Activated CD8-positive, alpha-beta memory T cell treated with anti-CD3 and anti-CD28 coated beads, Interleukin-2, amount 50 U/mL, for 48 hours (primary cell): ENCODE results near the gene RAB7B.
"Not testable (repeated sequence)": the region's sequence is repeated elsewhere in the genome, so short reads cannot be mapped to it uniquely, and the experiment has no call there.

Experiments
- DNase-seq: peaks from one replicate; pipeline ENCODE4 v3.0.0-alpha.2; 2020

RAB7B gene

GRCh38 chr1:206021626-206022365 is 18.6 kb upstream of the RAB7B start:
- DNase-seq = no peak

DNA sequence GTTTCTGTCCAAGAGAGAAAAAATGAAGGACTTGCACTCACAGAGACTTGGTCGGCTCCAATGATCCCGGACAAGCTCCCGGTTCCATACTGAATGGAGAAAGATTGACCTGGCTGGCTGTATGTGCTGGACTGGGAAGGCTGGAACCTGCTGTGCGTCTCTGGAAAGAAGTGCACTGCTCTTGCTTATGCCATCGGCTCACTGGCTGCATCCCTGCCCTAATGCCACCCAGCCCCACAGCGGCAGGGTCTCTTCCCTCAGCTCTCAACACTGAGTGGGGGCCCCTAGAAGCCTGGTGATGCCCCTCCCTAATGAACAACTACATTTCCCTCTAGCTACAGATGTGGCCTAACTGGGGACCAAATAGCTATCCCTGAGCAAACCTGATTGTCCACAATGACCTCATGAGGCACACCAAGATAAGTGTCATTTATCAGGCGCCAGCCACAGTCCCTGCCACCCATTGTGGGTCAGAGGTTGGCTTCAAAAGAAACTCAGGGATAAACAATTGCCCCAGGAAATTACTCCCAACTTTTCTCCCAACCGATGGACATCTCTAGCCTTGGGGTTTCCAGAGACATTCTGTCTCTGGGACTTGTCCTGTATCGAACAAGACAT is 17.9 kb upstream of the RAB7B start:
- no peak for DNase-seq

DNA sequence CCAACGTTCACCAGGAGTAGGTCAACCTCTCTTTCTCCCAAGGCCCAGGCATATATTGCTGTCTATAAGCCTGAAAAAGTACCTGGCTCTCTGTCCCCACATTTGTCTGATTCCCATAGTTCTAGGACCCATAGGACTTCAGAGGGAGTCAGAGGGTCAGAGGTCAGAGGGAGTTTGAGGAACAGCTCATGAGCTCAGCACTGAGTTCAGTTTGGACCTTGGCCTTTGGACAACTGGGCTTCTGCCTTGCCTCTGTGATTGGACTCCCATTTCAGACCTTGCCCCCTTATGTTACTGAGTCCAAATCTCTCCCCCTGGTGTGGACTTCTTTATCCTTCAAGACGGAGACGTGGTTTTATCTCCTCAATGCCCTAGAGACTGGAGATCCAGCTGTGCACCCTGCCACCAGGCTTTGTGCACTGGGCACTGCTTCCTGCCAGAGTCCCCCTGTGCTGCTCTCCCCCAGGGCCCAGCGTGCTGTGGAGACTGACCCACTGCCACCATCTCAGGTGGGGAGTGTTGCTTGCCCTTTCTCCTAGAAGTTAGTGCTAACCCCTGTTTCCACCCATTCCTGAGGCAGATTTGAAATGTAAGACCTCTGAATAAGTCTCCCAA is 17.3 kb upstream of the RAB7B start:
- no peak for DNase-seq

DNA sequence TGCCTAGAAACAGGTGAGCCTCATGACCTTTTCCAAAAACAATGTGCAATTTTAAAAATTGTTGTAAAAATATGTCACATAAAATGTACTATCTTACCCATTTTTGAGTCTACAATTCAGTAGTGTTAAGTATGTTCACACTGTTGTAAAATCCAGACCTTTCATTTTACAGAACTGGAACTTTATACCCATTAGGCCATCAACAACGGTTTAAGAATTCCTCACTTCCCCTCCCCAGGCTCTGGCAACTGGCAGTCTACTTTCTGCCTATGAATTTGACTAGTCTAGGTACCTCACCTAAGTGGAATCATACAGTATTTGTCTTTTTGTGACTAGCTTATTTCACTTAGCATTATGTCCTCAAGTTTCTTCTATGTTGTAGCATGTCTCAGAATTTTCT is 11.9 kb upstream of the RAB7B start:
- DNase-seq = no peak

GRCh38 chr1:206014601-206015000 is 11.4 kb upstream of the RAB7B start:
- no peak for DNase-seq

DNA sequence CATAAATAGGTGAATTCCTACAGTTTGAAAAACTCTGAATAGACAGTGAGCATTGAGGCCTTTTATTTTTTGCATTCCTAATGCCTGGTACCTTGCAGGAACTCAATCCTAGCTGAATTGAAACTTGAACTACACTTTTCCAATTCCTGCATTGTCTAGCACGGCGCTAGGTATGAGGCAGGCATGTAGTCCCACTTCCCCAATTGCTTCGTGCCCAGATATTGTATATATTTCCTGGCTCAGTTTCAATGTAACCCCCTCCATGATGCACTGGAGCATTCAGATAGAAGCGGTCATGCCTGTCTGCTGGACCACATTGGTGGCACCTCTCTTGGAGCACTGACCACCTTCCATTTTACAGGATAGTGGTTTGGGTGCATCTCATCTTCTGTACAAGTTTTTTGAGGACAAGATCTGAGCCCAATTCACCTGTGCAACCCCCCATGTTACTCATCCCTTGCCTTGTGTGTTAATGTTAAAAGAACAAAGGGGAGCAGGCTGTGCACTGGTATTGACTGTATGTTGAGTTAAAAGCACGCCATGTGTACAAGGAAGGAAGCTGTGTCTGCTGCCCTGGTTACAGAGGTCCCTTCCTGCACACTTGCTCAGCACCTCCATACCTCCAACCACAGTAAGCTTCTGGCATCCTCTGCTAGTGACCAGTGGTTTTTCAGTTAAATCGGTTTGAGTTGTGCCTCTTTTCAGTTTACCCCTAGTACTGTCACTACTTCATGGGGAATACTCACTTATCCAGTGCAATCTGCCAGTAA is 10.0 kb upstream of the RAB7B start:
- DNase-seq = no peak

DNA sequence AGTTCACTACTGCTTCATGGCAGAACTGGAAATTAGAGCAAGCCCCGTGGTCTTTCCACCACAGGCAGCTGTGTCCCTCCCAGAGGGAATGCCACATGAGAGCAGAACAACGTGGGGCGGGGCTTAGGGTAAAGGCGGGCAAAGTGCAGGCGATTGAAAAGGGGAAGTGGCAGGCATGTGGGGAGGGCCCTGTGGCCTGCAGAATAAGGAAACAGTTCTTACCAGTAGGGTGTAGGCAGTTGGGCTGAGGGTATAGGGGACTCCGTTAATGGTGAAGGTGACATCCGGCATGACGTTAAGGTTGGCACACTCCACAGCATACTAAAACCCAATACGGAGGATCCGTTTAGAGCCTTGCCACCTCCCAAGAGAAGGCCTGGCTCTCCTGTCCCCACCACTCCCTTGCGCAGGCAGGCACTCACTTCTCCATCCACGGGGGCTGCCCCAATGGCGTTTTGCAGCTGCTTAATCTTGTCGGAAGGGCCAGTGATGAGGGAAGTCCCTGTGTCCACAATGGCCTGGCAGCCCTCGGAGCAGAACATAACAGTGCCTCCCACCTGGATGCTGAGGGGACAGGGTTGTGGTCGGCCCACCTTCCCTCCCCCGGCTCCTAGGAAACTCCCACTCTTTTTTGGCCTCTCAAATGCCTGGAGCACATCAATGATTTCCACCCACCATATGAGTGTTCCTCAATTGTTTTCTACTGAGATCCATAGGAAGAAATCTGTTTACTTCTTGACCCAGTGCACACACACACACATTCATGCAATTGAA is 9.1 kb upstream of the RAB7B start:
- no peak for DNase-seq

- no peak for DNase-seq
Observed at GRCh38 chr1:206011057-206011456, 7.9 kb upstream of the RAB7B start.

DNA sequence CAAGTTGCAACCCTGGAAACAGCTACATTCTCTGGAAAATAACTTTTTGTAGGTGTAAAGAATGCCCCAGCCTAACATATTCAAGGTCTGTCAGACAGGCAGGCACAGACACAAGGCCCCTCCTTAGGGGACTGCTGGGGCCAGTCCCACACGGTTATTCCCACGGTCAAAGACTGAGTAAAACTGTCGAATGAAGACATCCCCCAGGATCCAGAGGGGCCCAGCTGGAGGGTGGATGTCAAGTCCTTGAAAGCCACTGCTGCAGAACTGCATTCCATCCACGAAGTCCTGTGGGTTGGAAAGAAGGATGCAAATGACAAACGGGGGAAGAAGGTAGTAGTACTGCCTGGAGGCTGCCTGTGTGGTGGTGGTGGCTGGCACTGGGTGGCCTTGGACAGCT is 6.9 kb upstream of the RAB7B start:
- no peak for DNase-seq

DNA sequence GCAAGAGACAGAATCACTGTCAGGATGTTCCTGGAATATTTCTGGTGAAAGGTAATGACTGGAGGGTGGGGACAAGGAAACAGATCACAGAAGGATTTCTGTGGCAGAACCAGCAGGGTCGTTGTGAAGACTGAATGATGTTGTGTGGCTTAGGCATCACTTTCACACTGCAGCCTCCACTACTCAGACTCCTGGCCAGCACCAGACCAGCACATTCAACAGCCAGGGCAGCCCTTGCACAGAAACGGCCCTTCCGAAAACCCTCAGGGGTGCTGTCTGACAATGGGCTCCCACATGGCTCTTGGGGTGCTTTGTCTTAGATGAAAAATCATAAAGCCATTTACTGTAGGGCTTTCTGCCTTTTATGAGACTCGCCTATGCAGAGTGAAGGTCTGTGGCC is 3.8 kb upstream of the RAB7B start:
- no peak for DNase-seq

- no peak for DNase-seq
Observed at GRCh38 chr1:206005778-206006180, 2.6 kb upstream of the RAB7B start.

GRCh38 chr1:206005234-206005633 is 2.0 kb upstream of the RAB7B start:
- no peak for DNase-seq

DNA sequence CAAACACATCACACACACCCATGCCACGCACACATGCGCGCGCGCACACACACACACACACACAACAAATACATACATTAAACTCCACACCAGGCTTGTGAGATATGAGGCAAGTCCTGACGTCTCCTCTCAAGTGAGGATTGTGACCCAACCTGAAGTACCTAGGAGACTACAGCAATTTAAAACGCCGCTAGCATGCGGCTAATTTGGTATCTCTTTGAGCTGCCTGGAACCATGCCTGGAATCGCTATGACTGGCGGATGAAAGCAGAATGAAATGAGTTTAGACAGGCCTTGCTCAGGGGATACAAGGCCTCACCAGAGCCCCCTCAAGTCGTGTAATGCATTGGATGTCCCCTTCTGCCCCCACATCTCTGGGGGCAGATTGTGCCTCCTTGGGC is 1.6 kb upstream of the RAB7B start:
- peak; percentile 29 for DNase-seq

GRCh38 chr1:206003854-206004800 is 932 bp upstream of the RAB7B start:
- no peak for DNase-seq

- DNase-seq = peak; percentile 46
Observed at GRCh38 chr1:206002160-206002559, 1.0 kb downstream of the RAB7B start.

GRCh38 chr1:206001476-206001888 is 1.7 kb downstream of the RAB7B start:
- DNase-seq = peak; percentile 64

DNA sequence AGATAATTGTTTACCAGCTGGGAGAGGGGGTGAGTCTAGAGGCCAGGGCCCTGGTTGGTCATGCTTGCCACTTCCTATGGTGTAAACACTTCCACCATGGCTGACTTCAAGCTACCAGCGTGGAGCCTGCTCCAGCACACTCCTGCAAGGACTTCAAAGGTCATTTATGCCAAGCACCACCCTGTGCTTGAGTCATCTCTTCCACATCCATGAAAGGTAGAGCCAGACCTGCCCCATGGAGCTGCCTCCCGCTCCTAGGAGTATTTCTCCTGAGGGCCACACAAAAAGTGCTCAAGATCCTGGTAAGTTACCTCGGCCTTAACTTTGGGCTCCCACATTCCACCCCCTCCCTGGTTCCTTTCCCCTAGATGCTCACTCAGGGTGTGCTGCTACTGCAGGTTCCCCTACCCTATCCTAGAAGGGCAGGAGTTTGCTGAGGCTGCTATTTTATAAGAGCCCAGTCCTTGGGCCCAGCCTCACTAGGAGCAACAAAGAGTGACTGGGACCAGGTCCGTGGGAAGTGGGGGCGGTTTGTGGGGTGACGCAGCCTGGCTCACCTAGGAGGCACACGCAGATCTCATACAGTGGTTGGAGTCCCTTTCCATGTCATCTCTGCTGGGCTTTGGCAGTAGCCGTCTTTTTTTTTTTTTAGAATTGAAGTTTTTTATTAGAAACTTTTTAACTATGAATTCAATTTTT is 2.4 kb downstream of the RAB7B start:
- peak; percentile 58 for DNase-seq

GRCh38 chr1:205998457-205999241 is 4.5 kb downstream of the RAB7B start:
- DNase-seq = peak; percentile 30

DNA sequence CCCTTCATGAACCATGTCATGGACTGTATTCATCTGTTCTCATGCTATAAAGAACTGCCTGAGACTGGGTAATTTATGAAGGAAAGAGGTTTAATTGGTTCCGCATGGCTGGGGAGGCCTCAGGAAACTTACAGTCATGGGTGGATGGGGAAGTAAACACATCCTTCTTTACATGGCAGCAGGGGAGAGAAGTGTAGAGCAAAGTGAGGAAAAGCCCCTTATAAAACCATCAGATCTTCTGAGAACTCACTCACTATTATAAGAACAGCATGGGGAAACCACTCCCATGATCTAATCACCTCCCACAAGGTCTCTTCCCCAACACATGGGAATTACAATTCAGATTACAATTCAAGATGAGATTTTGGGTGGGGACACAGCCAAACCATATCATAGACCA is 6.6 kb downstream of the RAB7B start:
- DNase-seq = not testable (repeated sequence)

- peak; percentile 23 for DNase-seq
Observed at GRCh38 chr1:205994346-205994745, 8.8 kb downstream of the RAB7B start.
